Loucy (cell line): ENCODE data around the gene TRERF1.

Source experiments
- CTCF ChIP-seq: fragments of 200-600 bp; sonication (generic); conservative IDR thresholded peaks from 2 replicates; pipeline ENCODE4 v1.5.1; 2014; ENCODE audit warnings: mild to moderate bottlenecking, antibody characterized with exemption, low read length
- EZH2phosphoT487 ChIP-seq: fragments of 200-600 bp; IDR thresholded peaks from 2 replicates; pipeline ENCODE4 v1.6.1; 2018; ENCODE audit warnings: antibody characterized with exemption, mild to moderate bottlenecking, moderate library complexity, borderline replicate concordance

GRCh38 chr6:42471714-42472113 is 20.0 kb upstream of the TRERF1 start:
- TF ChIP-seq CTCF (no peak), EZH2phosphoT487 (no peak)
